GM13977 (cell line): Measurements from ENCODE around the gene LCN15.
"Not testable (repeated sequence)": the region's sequence is repeated elsewhere in the genome, so short reads cannot be mapped to it uniquely, and the experiment has no call there.

Source experiments
- DNase-seq: peaks from one replicate; pipeline ENCODE4 v3.0.0; 2012; ENCODE audit warnings: low spot score
- CTCF ChIP-seq: IDR thresholded peaks from 2 replicates; pipeline ENCODE4 v1.5.1; 2012; ENCODE audit warnings: mild to moderate bottlenecking, control low read depth; ENCODE audit not compliant: insufficient read depth; ENCODE audit errors: extremely low read depth, missing control alignments
- in situ Hi-C: fragments of 300-500 bp; cut with MboI; formaldehyde crosslinking; loops from one replicate; pipeline ENCODE4 v1.12.0; 2022; ENCODE audit warnings: low sequenced_read_pairs, low pct_unique_long_range_greater_than_20kb, mixed read lengths, inconsistent platforms; ENCODE audit not compliant: unreplicated experiment

Gene LCN15

GRCh38 chr9:136799079-136799853, 34.9 kb upstream of the LCN15 start:
- DNase-seq: no peak
- in situ Hi-C loops: no loop called here
- TF ChIP-seq CTCF: no peak

- in situ Hi-C loops: no loop called here
- peak; percentile 3 for DNase-seq
- no peak for TF ChIP-seq CTCF
Observed at GRCh38 chr9:136798708-136799078, 34.4 kb upstream of the LCN15 start.

- DNase-seq, in situ Hi-C loops: not testable (repeated sequence)
Observed at GRCh38 chr9:136796775-136797347, 32.5 kb upstream of the LCN15 start.

GRCh38 chr9:136796238-136796774, 32.0 kb upstream of the LCN15 start, which contains the start of gene CCDC183:
Gene CCDC183 (plus strand): TSS chr9:136796338. CDS start chr9:136796398, 60 bp downstream.
- DNase-seq: peak; percentile 0
- in situ Hi-C loops: no loop called here
- no peak for TF ChIP-seq CTCF

- in situ Hi-C loops: no loop called here
- no peak for DNase-seq
- TF ChIP-seq CTCF: no peak
Observed at GRCh38 chr9:136795000-136795348, 30.7 kb upstream of the LCN15 start.

GRCh38 chr9:136794281-136794999, 30.1 kb upstream of the LCN15 start:
- DNase-seq: peak; percentile 0
- in situ Hi-C loops: no loop called here
- TF ChIP-seq CTCF: no peak
